ENCODE measurements around the gene SIPA1. TPM values are rescaled to one million over a fixed set of nuclear protein-coding genes. Genes with fewer than 3 reads are reported as not detected.
A peak's percentile ranks its signal among the peaks of the same experiment; 100 is the strongest.

SIPA1 gene
- total and polyA plus RNA-seq, 2 of the 13 experiments (the other 11 are each of a cell fraction or from before 2014, with no cell fraction given), result 5.8 to 7.7 TPM

DNA sequence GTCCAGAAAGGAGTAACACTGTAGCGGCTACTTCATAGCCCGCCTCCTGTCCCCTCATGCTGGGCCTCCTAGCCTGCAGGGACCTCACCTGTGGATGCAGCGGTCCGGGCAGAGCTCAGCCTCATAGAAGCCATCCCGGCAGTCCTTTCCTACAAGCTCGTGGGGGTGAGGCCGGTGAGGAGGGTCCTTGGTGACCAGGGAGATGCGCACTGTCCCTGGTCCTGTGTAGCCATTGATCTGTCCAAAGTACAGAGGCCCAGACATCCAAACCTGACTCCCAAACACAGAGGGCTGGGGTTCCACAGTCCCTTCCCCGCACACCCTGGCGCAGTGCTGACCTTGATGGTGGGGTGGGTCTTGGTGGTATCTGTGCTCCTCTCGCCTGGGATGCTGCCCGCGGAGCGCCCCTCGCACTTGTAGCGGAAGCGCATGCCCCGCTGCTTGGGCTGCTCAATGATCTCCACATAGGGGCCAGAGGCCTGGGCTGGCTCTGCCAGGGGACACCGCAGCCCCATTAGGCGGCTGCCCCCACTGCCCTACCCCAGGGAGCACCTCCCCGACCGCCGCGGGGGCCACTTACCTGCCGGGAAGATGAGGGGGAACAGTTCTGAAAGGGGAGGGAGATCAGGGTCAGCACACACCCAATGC lies 23.8 kb downstream of the SIPA1 start (continued):
- TF ChIP-seq, protein P1, sequence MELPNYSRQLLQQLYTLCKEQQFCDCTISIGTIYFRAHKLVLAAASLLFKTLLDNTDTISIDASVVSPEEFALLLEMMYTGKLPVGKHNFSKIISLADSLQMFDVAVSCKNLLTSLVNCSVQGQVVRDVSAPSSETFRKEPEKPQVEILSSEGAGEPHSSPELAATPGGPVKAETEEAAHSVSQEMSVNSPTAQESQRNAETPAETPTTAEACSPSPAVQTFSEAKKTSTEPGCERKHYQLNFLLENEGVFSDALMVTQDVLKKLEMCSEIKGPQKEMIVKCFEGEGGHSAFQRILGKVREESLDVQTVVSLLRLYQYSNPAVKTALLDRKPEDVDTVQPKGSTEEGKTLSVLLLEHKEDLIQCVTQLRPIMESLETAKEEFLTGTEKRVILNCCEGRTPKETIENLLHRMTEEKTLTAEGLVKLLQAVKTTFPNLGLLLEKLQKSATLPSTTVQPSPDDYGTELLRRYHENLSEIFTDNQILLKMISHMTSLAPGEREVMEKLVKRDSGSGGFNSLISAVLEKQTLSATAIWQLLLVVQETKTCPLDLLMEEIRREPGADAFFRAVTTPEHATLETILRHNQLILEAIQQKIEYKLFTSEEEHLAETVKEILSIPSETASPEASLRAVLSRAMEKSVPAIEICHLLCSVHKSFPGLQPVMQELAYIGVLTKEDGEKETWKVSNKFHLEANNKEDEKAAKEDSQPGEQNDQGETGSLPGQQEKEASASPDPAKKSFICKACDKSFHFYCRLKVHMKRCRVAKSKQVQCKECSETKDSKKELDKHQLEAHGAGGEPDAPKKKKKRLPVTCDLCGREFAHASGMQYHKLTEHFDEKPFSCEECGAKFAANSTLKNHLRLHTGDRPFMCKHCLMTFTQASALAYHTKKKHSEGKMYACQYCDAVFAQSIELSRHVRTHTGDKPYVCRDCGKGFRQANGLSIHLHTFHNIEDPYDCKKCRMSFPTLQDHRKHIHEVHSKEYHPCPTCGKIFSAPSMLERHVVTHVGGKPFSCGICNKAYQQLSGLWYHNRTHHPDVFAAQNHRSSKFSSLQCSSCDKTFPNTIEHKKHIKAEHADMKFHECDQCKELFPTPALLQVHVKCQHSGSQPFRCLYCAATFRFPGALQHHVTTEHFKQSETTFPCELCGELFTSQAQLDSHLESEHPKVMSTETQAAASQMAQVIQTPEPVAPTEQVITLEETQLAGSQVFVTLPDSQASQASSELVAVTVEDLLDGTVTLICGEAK (IDR thresholded peaks at IDR 0.05), result no peak
- TF ChIP-seq, protein P1 (CRISPR knock-in tag; IDR thresholded peaks at IDR 0.05), result 0 out of 2 replicates have a peak, but pooled peaks have one; percentile 20
- no peak for TF ChIP-seq XBP1 (CRISPR knock-in tag; IDR thresholded peaks at IDR 0.05)
- TF ChIP-seq FUBP1 (CRISPR knock-in tag; IDR thresholded peaks at IDR 0.05; ENCODE audit: borderline replicate concordance), result 0 out of 2 replicates have a peak, but pooled peaks have one; percentile 23
- 0 out of 2 replicates have a peak, but pooled peaks have one; percentile 36 for TF ChIP-seq ZNF564 (CRISPR knock-in tag; IDR thresholded peaks at IDR 0.05)
- TF ChIP-seq RNF219 (CRISPR knock-in tag; IDR thresholded peaks at IDR 0.05), result no peak
- TF ChIP-seq, protein P2, sequence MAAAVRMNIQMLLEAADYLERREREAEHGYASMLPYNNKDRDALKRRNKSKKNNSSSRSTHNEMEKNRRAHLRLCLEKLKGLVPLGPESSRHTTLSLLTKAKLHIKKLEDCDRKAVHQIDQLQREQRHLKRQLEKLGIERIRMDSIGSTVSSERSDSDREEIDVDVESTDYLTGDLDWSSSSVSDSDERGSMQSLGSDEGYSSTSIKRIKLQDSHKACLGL (CRISPR knock-in tag; IDR thresholded peaks at IDR 0.05), result 0 out of 2 replicates have a peak, but pooled peaks have one; percentile 43
- TF ChIP-seq FOSL2 (CRISPR knock-in tag; IDR thresholded peaks at IDR 0.05), result no peak
